HepG2 (cell line): ENCODE data around the gene TBRG4. TPM values are rescaled to one million over a fixed set of nuclear protein-coding genes. Genes with fewer than 3 reads are reported as not detected.
A peak's percentile ranks its signal among the peaks of the same experiment; 100 is the strongest.

ENCODE experiments used
- FOXO4 ChIP-seq: sonication (generic); formaldehyde crosslinking; conservative IDR thresholded peaks from 2 replicates; pipeline ENCODE4 v1.8.1; 2023; ENCODE audit warnings: missing genetic modification reagents
- FOXP4 ChIP-seq: sonication (generic); formaldehyde crosslinking; IDR thresholded peaks from 2 replicates; pipeline ENCODE4 v1.4.0; 2020; ENCODE audit warnings: missing genetic modification reagents
- HOXD1 ChIP-seq: sonication (generic); formaldehyde crosslinking; IDR thresholded peaks from 2 replicates; pipeline ENCODE4 v1.5.0; 2020; ENCODE audit warnings: missing genetic modification reagents
- MAZ ChIP-seq, 2 experiments: sonication (generic) in 1 of 2; formaldehyde crosslinking in 1 of 2; IDR thresholded peaks; 2 replicates each; pipeline versions ENCODE4 v1.5.0 to v1.6.1; 2012 to 2020; ENCODE audit warnings: low read depth in 2 of 2, mild to moderate bottlenecking in 2 of 2, borderline replicate concordance in 1 of 2, improper control_type of control experiment in 1 of 2, low read length in 1 of 2, missing genetic modification reagents in 1 of 2, moderate library complexity in 1 of 2
- MIXL1 ChIP-seq: IDR thresholded peaks from 2 replicates; pipeline ENCODE4 v1.6.1; 2016
- MLX ChIP-seq: IDR thresholded peaks from 2 replicates; pipeline ENCODE4 v1.6.1; 2016
- PAXIP1 ChIP-seq: sonication (generic); formaldehyde crosslinking; conservative IDR thresholded peaks from 2 replicates; pipeline ENCODE4 v1.4.0; 2020; ENCODE audit warnings: mild to moderate bottlenecking, missing genetic modification reagents, moderate library complexity
- PHF8 ChIP-seq: sonication (generic); formaldehyde crosslinking; IDR thresholded peaks from 2 replicates; pipeline ENCODE4 v1.5.0; 2020; ENCODE audit warnings: missing genetic modification reagents
- PREB ChIP-seq: sonication (generic); formaldehyde crosslinking; IDR thresholded peaks from 2 replicates; pipeline ENCODE4 v1.4.0; 2020; ENCODE audit warnings: missing genetic modification reagents
- RFX1 ChIP-seq: fragments of 450-650 bp; IDR thresholded peaks from 2 replicates; pipeline ENCODE4 v1.6.1; 2017
- SALL2 ChIP-seq: sonication (generic); formaldehyde crosslinking; IDR thresholded peaks from 2 replicates; pipeline ENCODE4 v1.8.1; 2023; ENCODE audit warnings: mild to moderate bottlenecking, missing genetic modification reagents, inconsistent platforms
- SAP130 ChIP-seq: IDR thresholded peaks from 2 replicates; pipeline ENCODE4 v1.6.1; 2016; ENCODE audit warnings: low read depth
- TOE1 ChIP-seq: sonication (generic); formaldehyde crosslinking; IDR thresholded peaks from 2 replicates; pipeline ENCODE4 v1.4.0; 2020; ENCODE audit warnings: mild to moderate bottlenecking, missing genetic modification reagents
- ZC3H13 ChIP-seq: sonication (generic); formaldehyde crosslinking; IDR thresholded peaks from 2 replicates; pipeline ENCODE4 v1.8.1; 2023; ENCODE audit warnings: mild to moderate bottlenecking, missing genetic modification reagents, moderate library complexity
- ZNF362 ChIP-seq: sonication (generic); formaldehyde crosslinking; IDR thresholded peaks from 2 replicates; pipeline ENCODE4 v1.4.0; 2020; ENCODE audit warnings: missing genetic modification reagents, mild to moderate bottlenecking, borderline replicate concordance
- ZNF431 ChIP-seq: sonication (generic); formaldehyde crosslinking; IDR thresholded peaks from 2 replicates; pipeline ENCODE4 v1.9.0; 2022; ENCODE audit warnings: missing genetic modification reagents, low read depth, mild to moderate bottlenecking, borderline replicate concordance
- ZNF546 ChIP-seq: sonication (generic); formaldehyde crosslinking; conservative IDR thresholded peaks from 2 replicates; pipeline ENCODE4 v1.8.1; 2023; ENCODE audit warnings: mild to moderate bottlenecking, missing genetic modification reagents
- ZNF788 ChIP-seq: sonication (generic); formaldehyde crosslinking; IDR thresholded peaks from 2 replicates; pipeline ENCODE4 v1.5.0; 2020; ENCODE audit warnings: mild to moderate bottlenecking, missing genetic modification reagents, borderline replicate concordance
- polyA plus RNA-seq, 8 experiments: library from polyadenylated mRNA; depleted of rRNA in 3 of 8; stranded (reverse) in 7 of 8; unstranded in 1 of 8; fragments of >200 nt; fragmentation: Illumina TruSeq in 4 of 8; extraction: Trizol in 4 of 8; gene quantifications; 2 replicates each; pipeline versions ENCODE4 v1.2.1 to v1.2.3, GENCODE V29; 2011 to 2016; ENCODE audit warnings: low read depth in 4 of 8, missing spikeins in 1 of 8, mixed read lengths in 1 of 8; ENCODE audit not compliant: insufficient read depth in 1 of 8
- total RNA-seq, 5 experiments: library from RNA; depleted of rRNA; stranded (reverse); fragments of >200 nt; fragmentation: Illumina TruSeq; extraction: Trizol; gene quantifications; 2 replicates each; pipeline ENCODE4 v1.2.3, GENCODE V29; 2016; ENCODE audit warnings: low read depth in 1 of 5

The TBRG4 gene
- total and polyA plus RNA-seq, 2 of the 13 experiments (the other 11 are each of a cell fraction or from before 2014, with no cell fraction given): 87.8 to 107 TPM

GRCh38 chr7:45111298-45112223 lies at the start of gene TBRG4 (continued):
- TF ChIP-seq FOXP4 (CRISPR knock-in tag) (peak; percentile 76), PHF8 (CRISPR knock-in tag) (peak; percentile 99), HOXD1 (CRISPR knock-in tag) (peak; percentile 97), FOXO4 (CRISPR knock-in tag) (no peak; the same call in none of the 2 replicates), SAP130 (CRISPR knock-in tag) (peak; percentile 100), ZNF362 (peak; percentile 73; the same call in 1 of the 2 replicates), MIXL1 (CRISPR knock-in tag) (no peak; the same call in 1 of the 2 replicates), PAXIP1 (CRISPR knock-in tag) (peak; percentile 69), PREB (0 out of 2 replicates have a peak, but pooled peaks have one; percentile 58), ZNF546 (CRISPR knock-in tag) (peak; percentile 97), MAZ (IDR thresholded peaks at IDR 0.05; ENCODE audit: borderline replicate concordance, low read depth, low read length) (peak; percentile 53; the same call in 1 of the 2 replicates), MAZ (CRISPR knock-in tag; IDR thresholded peaks at IDR 0.05; ENCODE audit: low read depth) (peak; percentile 84; the same call in 1 of the 2 replicates), RFX1 (no peak), ZNF431 (CRISPR knock-in tag) (peak; percentile 84), SALL2 (CRISPR knock-in tag) (peak; percentile 100), MLX (CRISPR knock-in tag) (0 out of 2 replicates have a peak, but pooled peaks have one; percentile 23), TOE1 (CRISPR knock-in tag) (no peak), ZC3H13 (CRISPR knock-in tag) (peak; percentile 90), ZNF788 (peak; percentile 96)
